HuH-7.5 (cell line): ENCODE measurements around the gene RAC3.

Experiments used
- DNase-seq: peaks from one replicate; pipeline ENCODE4 v3.0.0; 2011; ENCODE audit warnings: low spot score

Gene RAC3

GRCh38 chr17:82031303-82031884, at the start of gene RAC3:
RAC3 (plus strand) TSS chr17:82031678; CDS start chr17:82031762, 84 bp downstream.
- DNase-seq = peak; percentile 59

DNA sequence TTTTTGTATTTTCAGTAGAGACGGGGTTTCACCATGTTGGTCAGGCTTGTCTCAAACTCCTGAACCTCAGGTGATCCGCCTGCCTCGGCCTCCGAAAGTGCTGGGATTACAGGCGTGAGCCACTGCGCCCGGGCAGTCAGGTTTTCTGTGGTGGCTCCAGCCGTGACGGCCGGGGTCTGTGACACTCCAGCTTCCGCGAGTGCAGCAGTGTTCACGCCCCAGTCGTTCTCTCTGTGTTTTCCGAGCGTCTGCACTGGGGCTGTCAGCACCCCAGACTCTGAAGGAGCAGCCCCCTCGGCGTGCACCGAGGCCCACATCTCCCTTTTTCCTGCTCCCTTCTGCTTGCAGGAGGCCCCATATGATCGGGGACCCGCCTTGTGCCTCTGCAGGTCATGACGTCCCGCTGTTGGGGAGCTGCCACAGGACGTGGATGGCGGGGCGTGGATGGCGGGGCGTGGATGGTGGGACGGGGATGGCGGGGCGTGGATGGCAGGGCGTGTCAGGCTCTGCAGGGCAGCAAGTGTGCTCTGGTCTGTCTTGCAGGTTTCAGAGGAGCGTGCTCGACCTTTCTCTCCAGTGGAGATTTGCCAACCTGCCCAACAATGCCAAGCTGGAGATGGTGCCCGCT, 48.4 kb upstream of the RAC3 start:
- DNase-seq = no peak

DNA sequence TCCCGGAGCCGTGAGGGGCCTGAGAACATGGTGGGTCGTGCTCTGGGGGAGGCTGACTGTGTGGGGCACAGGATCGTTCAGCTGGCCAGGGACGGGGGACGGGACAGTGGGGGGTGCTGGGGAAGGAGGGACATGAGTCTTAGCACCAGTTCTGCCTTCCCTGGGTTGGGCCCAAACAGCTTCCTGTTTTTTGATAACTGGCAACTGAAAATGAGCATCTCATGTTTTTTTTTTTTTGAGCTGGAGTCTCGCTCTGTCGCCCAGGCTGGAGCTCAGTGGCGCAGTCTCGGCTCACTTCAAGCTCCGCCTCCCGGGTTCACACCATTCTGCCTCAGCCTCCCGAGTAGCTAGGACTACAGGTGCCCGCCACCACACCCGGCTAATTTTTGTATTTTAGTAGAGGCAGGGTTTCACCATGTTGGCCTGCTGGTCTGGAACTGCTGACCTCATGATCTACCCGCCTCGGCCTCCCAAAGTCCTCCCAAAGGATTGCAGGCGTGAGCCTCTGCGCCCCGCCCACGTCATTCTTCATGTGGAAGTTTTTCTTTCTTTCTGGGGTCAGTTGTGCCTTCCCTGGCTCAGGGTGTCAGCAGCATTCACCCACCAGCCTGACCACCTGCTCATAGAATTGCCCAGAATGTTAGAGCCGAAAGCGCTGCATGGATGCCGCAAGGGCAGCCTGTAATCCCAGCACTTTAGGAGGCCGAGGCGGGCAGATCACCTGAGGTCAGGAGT, 47.7 kb upstream of the RAC3 start:
- DNase-seq = no peak

DNA sequence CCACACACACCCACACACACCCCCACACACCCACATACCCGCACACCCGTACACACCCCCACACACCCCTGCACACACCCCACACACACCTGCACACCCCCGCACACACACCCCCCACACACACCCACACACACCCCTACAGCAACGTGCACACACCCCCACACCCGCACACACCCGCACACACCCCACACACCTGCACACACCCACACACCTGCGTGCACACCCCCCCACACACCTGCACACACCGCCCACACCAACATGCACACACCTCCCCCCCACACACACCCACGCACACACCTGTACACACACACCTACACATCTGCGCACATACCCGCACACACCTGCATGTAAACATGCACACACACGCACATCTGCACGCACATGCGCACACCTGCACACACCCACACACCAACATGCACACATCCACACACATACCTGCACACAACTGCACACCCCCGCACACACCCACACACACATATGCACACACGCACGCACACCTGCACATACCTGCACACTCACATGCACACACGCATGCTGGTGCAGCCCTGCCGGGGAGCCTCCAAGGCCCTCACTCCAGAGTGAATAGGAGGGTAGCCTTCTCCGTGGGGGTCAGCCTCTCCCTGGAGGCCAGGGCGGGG, 46.6 kb upstream of the RAC3 start:
- no peak for DNase-seq

DNA sequence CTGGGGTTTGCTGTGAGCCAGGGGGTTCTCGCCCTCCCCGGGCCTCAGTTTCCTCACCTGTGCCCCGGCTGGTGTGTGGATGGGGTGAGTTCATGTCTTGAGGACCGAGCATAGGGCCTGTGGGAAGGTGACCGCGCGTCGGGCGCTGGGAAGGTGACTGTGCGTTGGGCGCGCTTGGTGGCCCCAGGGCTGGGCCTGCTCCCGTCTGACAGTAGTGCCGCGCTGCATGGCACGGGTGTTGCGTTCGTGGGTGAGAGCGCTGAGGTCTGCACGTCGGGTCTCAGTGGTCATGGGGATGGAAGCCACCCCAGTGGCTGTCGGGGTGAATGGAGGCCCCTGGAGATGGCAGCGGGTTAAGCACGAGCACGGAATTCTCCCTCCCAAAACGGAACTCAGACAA, 44.9 kb upstream of the RAC3 start:
- DNase-seq = no peak

GRCh38 chr17:81987161-81987770, 44.2 kb upstream of the RAC3 start:
- DNase-seq = no peak

- no peak for DNase-seq
Observed at GRCh38 chr17:81990836-81991683, 40.4 kb upstream of the RAC3 start.

DNA sequence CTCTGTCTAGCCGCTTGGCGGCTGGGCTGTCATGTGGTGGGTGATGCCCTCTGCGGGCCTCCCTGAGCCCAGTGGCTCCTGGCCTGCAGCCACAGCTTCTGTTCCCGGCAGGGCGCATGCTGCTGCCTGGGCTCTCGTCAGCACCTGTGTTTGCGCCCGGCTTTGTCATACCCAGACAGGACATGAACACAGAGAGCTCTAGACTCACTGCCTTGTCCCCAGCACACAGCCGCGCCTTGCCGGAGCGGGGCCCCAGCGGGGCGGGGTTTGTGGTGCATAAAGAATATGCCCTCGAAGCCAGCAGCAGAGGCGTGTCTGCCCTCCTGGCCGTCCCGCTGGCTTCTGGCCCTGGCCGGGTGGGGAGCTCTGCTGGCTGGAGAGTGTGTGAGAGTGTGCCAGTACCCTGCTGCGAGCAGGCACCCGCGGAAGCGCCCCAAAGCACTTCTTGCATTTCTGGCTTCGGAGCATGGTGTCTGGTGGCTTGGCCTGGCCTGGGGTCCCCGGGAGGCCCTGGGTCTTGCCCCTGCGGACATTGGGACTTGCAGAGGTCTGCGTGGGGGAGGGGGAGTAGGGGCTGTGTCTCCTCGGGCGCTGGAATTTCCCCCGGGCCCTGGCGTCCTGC, 39.7 kb upstream of the RAC3 start:
- no peak for DNase-seq

DNA sequence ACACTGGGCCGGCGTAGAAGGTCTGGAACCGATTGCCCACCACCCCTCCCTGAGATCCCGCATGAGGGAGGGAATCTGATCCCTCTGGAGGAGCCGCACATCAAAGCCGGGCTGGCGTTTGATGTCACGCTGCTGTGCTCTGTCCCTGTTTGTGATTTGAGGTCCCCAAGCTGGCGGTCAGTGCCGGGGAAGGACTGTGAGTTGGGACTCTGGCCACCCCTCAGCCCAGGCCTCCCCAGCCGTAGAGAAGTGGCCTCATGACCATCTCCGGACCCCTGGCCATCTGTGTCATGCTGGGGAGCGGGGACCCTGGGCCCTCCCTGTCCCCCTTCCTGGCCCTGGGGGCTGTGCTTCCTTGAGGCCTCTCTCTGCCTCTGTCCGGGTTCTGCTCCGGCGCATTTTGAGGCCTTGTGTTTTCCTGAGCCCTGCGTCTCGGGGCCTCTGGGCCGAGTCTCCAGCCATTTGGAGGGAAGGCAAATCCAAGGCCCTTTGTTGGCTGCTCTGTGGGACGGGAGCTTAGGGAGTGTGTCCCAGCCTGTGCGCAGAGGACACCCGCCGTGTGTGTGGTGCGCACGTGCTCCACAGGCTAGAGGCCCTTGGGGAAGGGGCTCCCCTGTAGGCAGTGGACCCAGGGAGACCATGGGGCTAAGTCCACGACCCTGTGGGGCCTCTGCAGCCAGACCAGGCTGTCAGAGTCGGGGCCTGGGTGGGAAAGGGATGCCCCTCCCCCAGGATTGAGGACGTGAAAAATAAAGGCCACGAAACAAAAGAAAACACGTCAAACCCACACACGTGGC, 39.0 kb upstream of the RAC3 start:
- no peak for DNase-seq

- no peak for DNase-seq
Observed at GRCh38 chr17:81993729-81994592, 37.5 kb upstream of the RAC3 start.

- no peak for DNase-seq
Observed at GRCh38 chr17:81994593-81995462, 36.6 kb upstream of the RAC3 start.

DNA sequence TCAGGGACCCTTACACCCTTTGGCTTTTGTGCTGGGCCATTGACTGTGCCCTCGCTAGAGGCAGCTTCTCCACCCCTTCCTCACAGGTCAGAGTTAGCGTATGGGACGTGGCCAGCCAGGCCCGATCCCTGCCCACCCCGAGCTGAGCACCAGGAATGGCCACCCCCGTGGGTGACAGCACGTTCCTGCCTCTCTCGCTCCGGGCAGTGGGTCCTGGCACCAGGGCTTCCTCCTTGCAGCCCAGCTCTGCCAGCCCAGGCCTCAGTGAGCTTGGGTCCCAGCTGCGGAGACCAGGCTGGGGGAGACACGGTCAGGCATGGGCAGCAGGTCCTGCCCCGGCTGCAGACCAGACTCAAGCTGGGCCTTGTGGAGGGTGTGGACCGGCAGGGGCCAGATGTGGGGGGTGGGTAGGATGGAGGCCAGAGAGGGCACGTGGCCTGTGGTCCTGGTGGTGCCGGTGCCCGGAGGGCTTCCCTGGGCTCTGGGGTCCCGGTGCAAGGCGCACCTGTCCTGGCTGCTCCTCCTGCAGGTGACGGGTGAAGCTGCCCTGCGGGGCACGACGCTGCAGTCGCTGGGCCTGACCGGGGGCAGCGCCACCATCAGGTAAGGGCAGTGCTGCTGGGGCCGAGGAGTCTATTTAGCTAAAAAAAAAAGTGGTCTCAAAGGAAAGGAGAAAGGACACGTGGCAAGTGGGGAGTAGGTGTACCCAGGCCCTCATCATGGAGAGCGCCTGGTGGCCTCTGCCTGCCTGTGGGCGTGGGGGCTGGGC, 35.8 kb upstream of the RAC3 start:
- no peak for DNase-seq

GRCh38 chr17:81996232-81996756, 35.2 kb upstream of the RAC3 start:
- no peak for DNase-seq

DNA sequence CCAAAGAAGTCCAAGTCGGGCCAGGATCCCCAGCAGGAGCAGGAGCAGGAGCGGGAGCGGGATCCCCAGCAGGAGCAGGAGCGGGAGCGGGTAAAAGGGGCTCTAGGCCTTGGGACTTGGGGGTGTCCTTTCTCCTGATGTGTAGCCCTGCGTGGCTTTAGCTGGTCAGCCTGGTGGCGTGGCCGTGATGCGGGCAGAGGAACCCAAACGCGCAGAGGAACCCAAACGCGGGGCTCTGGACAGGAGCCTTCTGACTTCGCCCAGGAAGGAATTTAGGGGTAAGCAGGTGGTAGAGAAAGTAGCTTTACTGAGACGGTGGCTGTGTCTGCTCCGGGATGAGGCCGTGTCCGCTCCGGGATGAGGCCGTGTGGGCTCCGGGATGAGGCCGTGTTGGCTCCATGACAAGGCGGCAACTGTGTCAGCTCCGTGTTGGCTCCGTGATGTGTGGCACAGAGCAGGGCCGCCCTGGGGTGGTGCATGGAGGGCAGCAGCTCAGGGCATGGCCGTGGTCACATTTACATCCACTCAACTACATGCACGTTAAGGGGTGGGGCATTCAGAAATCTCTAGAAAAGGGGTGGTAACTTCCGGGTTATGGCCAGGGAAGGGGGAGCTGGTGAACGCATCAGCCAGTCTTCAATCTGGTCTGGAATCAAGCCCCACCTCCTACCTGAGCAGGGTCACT, 34.6 kb upstream of the RAC3 start:
- no peak for DNase-seq

DNA sequence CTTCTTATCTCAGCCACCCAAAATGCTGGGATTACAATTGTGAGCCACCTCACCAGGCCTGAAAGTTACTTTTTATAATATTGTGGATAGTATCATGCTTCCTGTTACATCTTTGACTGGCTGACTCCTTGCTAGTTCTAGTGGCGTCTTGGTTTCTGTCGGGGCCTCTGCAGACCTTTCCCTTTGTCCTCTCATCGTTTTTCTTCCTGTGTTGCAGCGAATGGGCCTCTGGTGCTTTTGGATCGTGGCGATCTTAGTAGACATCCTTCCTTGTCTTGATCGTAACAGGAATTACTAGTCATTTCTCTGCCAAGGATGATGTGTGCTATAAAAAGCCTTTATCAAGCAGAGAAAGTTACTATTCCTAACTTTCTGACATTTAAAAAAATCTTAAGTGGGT, 33.3 kb upstream of the RAC3 start:
- no peak for DNase-seq

DNA sequence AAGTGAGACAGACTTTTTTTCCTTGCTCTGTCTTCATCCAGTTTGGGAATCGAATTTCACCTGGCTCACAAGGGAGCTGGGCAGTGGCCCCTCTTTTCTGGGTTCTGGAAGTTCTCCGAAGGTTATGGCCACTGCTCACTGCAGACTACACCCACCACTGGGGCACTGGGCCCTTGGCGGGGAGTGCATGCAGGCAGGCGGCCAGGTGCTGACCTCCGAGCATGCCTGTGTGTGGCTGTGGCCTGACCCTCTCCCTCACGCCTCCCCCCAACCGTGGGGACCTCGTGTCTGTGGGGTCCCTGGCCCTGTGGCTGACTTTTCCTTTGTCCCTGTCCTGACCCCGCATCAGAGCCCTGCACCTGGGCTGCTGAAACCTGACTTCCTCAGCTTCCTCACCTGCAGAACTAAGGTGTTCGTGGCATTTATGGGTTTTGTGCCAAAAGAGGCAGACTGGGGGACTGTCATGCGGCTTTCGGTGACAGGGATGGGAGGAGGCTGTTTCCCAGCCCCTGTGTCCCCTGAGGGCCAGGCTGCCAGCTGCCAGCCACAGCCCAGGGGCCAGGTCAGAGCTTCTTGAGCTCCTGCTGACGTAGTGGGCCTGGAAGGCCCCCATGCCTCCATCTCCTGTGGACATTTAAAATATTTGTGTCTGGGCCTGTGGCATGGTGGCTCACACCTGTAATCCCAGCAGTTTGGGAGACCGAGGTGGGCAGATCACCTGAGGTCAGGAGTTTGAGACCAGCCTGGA, 32.6 kb upstream of the RAC3 start:
- no peak for DNase-seq
